Endodermal cell (in vitro differentiated cells): ENCODE measurements around the gene ABL1. TPM values are rescaled to one million over a fixed set of nuclear protein-coding genes. Genes with fewer than 3 reads are reported as not detected.

Experiments
- DNase-seq: peaks from one replicate; pipeline ENCODE4 v3.0.0-alpha.2; 2017
- H3K27ac ChIP-seq: 2 replicates; pipeline ENCODE4 v1.5.1; 2013; ENCODE audit warnings: mild to moderate bottlenecking, low read depth, low read length, moderate library complexity
- H3K27me3 ChIP-seq: 2 replicates; pipeline ENCODE4 v1.6.1; 2013; ENCODE audit warnings: mild to moderate bottlenecking, low read length, moderate library complexity; ENCODE audit not compliant: insufficient read depth, control insufficient read depth, poor library complexity, severe bottlenecking
- H3K36me3 ChIP-seq: 2 replicates; pipeline ENCODE4 v1.7.0; 2013; ENCODE audit warnings: mild to moderate bottlenecking, low read length, moderate library complexity; ENCODE audit not compliant: control insufficient read depth, insufficient read depth
- H3K4me1 ChIP-seq: one replicate; pipeline ENCODE4 v1.7.0; 2013; ENCODE audit warnings: low read length; ENCODE audit not compliant: control insufficient read depth, insufficient read depth
- H3K4me3 ChIP-seq: 2 replicates; pipeline ENCODE4 v1.5.1; 2013; ENCODE audit warnings: mild to moderate bottlenecking, low read length, moderate library complexity
- H3K9ac ChIP-seq: 2 replicates; pipeline ENCODE4 v1.6.1; 2013; ENCODE audit warnings: mild to moderate bottlenecking, low read length, moderate library complexity; ENCODE audit not compliant: poor library complexity, severe bottlenecking; ENCODE audit errors: extremely low read depth
- H3K9me3 ChIP-seq: 2 replicates; pipeline ENCODE4 v1.6.1; 2013; ENCODE audit warnings: mild to moderate bottlenecking, low read length, moderate library complexity; ENCODE audit not compliant: control insufficient read depth
- H3K27ac Mint-ChIP-seq: 2 replicates; pipeline ENCODE4 v1.8.0; 2020; ENCODE audit warnings: mixed read lengths
- H3K27me3 Mint-ChIP-seq: 2 replicates; pipeline ENCODE4 v1.8.0; 2021; ENCODE audit warnings: mild to moderate bottlenecking, mixed read lengths; ENCODE audit not compliant: insufficient read depth
- H3K36me3 Mint-ChIP-seq: 2 replicates; pipeline ENCODE4 v1.8.0; 2020; ENCODE audit warnings: low read depth, mixed read lengths
- H3K4me1 Mint-ChIP-seq: 2 replicates; pipeline ENCODE4 v1.8.0; 2020; ENCODE audit warnings: mixed read lengths
- H3K4me3 Mint-ChIP-seq: 2 replicates; pipeline ENCODE4 v1.8.0; 2020; ENCODE audit warnings: mild to moderate bottlenecking, moderate library complexity, mixed read lengths
- H3K9me3 Mint-ChIP-seq: 2 replicates; pipeline ENCODE4 v1.8.0; 2020; ENCODE audit warnings: mild to moderate bottlenecking, mixed read lengths
- CTCF ChIP-seq: fragments of 200-600 bp; sonication (generic); conservative IDR thresholded peaks from 2 replicates; pipeline ENCODE4 v1.5.0; 2021; ENCODE audit warnings: antibody characterized with exemption, mild to moderate bottlenecking
- WGBS, 2 experiments: methylation state at CpG; one replicate each; pipeline versions ENCODE4 v1.1.5 to v1.1.7; 2013; ENCODE audit warnings: missing lambda C conversion rate in 2 of 2, mixed read lengths in 1 of 2; ENCODE audit not compliant: insufficient coverage in 1 of 2, insufficient read length in 1 of 2; 5-methylcytosine and 5-hydroxymethylcytosine counted together
- total RNA-seq, 2 donors: library from RNA; stranded (reverse); fragmentation: NEBNext Ultra II Directional in 1 of 2; extraction: Animal tissue kit (Norgen Biotek cat#: 25700) in 1 of 2; gene quantifications; 2 replicates in 1 of 2; 3 replicates in 1 of 2; pipeline ENCODE4 v1.2.1, GENCODE V29; 2021

The ABL1 gene
- total RNA-seq, 2 donors from 2014 or later: 78.8 to 94.1 TPM

- no peaks in the 10 kb centered on the region for H3K4me1 Mint-ChIP-seq
- H3K27me3 Mint-ChIP-seq: no peaks in the 10 kb centered on the region
- no peaks in the 10 kb centered on the region for H3K36me3 ChIP-seq
- DNase-seq: no peak
- H3K4me1 ChIP-seq: no peaks in the 10 kb centered on the region
- peaks cover 6% of the 10 kb centered on the region for H3K9me3 Mint-ChIP-seq
- H3K9ac ChIP-seq: no peak overlapping the region
- no peaks in the 10 kb centered on the region for H3K9me3 ChIP-seq
- H3K36me3 Mint-ChIP-seq: no peaks in the 10 kb centered on the region
- no peaks in the 10 kb centered on the region for H3K27me3 ChIP-seq
- H3K4me3 ChIP-seq: no peak overlapping the region
- H3K4me3 Mint-ChIP-seq: no peak overlapping the region
- WGBS, 2 experiments: 90 to 91% methylated on average over 6 to 8 of the region's 8 CpGs
- TF ChIP-seq CTCF: no peak
- H3K27ac Mint-ChIP-seq: no peak overlapping the region
- H3K27ac ChIP-seq: no peak overlapping the region
Observed at GRCh38 chr9:130915096-130915447, 80.0 kb downstream of the ABL1 start.

- no peak overlapping the region for H3K4me3 Mint-ChIP-seq
- Histone ChIP-seq H3K27me3 (no peaks in the 10 kb centered on the region), H3K36me3 (no peaks in the 10 kb centered on the region), H3K9me3 (no peaks in the 10 kb centered on the region), H3K4me1 (no peaks in the 10 kb centered on the region), H3K9ac (no peak overlapping the region), H3K27ac (no peak overlapping the region), H3K4me3 (no peak overlapping the region)
- H3K9me3 Mint-ChIP-seq: no peaks in the 10 kb centered on the region
- no peaks in the 10 kb centered on the region for H3K36me3 Mint-ChIP-seq
- H3K27ac Mint-ChIP-seq: no peak overlapping the region
- DNase-seq: no peak
- no peak for TF ChIP-seq CTCF
- no peaks in the 10 kb centered on the region for H3K4me1 Mint-ChIP-seq
- H3K27me3 Mint-ChIP-seq: no peaks in the 10 kb centered on the region
- WGBS, 2 experiments: 90 to 94% methylated on average over 23 to 34 of the region's 34 CpGs
Observed at GRCh38 chr9:130917168-130917960, 82.3 kb downstream of the ABL1 start.

GRCh38 chr9:130918101-130918825 is 83.2 kb downstream of the ABL1 start:
- no peak for DNase-seq
- no peak overlapping the region for H3K9ac ChIP-seq
- 82 to 90% methylated on average over 8 to 9 of the region's 9 CpGs for WGBS, 2 experiments
- H3K27ac ChIP-seq: no peak overlapping the region
- Mint-ChIP-seq H3K9me3 (no peaks in the 10 kb centered on the region), H3K4me3 (no peak overlapping the region), H3K4me1 (no peaks in the 10 kb centered on the region), H3K27ac (no peak overlapping the region), H3K36me3 (no peaks in the 10 kb centered on the region), H3K27me3 (no peaks in the 10 kb centered on the region)
- no peak overlapping the region for H3K4me3 ChIP-seq
- H3K27me3 ChIP-seq: no peaks in the 10 kb centered on the region
- TF ChIP-seq CTCF: no peak
- H3K9me3 ChIP-seq: no peaks in the 10 kb centered on the region
- no peaks in the 10 kb centered on the region for H3K4me1 ChIP-seq
- no peaks in the 10 kb centered on the region for H3K36me3 ChIP-seq
